Hematopoietic multipotent progenitor cell (in vitro differentiated cells): ENCODE measurements around the gene SGTA. TPM values are rescaled to one million over a fixed set of nuclear protein-coding genes. Genes with fewer than 3 reads are reported as not detected.

Experiments used
- DNase-seq, 3 donors: peaks; one replicate each; pipeline ENCODE4 v3.0.0-alpha.2; 2011 to 2015; ENCODE audit warnings: low read depth in 2 of 3, low spot score in 2 of 3
- total RNA-seq: library from RNA; depleted of rRNA; stranded (reverse); fragments of >200 nt; gene quantifications from one replicate; pipeline ENCODE4 v1.2.3, GENCODE V29; 2012

SGTA gene
- total RNA-seq, 1 donor, result 50.6 TPM

DNA sequence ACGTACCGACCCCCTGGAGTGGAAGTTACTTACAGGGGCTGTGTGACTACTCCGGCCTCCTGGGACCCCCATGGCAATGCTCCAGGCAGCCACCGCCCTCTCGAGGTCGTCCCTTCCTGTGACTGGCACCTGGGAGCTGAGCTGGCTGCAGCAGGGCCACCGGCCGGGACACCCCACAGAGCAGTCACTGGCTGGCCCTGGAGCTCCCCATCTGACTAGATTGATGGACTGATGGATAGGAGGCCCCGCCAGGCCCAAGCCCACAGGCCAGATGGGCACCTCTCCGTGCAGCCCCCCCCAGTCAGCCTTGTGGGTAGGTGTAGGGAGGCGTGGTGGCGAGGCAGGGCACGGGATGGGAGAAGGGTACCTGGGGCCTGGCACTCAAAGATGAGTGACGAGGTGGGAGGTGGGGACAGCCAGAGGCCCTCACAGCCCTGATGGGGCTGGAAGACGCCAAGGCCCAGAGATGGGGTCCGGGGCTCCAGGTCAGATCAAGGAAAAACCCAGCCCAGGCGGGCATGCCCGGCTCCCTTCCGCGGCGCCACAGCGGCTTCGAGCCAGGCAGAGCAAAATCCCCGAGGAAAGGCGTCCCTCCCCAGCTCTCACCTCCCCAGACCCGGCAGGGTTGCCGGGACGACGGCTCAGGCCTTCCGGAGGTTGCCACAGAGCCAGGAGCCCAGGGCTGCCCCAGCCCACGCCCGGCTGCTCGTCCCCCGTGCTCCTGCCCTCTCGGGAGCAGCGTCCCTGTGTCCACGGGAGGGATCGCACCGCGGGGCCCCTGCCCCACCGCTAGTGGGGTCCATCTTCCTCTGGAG lies 51.7 kb downstream of the SGTA start:
- no peak for DNase-seq

DNA sequence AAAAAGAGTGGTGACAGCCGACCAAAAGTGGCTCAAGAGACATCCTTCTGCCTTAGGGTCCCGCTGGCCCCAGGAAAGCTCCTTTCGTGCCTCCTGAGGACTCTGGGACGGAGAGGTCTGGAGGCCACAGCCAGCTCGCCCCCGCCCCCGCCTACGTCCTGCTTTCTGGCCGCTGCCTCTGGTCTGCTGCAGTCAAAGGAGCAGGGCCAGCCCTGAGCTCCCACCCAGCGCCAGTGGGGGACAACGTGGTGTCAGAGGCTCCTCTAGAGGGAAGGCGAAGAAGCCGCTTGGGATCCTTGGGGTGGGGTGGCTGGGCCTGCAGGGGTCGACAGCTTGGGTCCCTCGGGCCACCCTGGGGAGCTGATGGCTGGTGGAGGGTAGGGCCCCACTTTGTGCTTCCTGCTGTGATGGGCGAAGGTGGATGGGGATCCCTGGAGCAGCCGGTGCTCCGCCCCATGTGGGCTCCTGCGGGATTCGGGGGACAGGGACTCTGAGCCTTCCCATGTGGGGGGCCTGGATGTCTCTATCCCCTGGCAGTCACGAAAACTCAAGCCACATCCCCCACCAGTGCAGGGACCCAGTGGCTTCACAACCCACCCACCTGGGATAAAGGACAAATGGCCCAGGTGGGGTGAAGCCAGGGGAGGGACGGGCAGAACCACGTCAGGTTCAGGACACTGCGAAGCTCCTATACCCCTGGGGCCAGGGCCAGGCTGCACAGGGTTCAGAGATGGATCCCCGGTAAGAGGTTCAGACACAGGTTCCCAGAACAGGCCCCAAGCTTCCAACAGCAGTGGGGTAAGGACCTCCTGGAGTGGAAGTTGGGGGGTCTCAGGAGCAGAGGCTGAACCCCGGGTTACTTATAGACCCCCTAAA lies 52.9 kb downstream of the SGTA start:
- DNase-seq, result no peak

DNA sequence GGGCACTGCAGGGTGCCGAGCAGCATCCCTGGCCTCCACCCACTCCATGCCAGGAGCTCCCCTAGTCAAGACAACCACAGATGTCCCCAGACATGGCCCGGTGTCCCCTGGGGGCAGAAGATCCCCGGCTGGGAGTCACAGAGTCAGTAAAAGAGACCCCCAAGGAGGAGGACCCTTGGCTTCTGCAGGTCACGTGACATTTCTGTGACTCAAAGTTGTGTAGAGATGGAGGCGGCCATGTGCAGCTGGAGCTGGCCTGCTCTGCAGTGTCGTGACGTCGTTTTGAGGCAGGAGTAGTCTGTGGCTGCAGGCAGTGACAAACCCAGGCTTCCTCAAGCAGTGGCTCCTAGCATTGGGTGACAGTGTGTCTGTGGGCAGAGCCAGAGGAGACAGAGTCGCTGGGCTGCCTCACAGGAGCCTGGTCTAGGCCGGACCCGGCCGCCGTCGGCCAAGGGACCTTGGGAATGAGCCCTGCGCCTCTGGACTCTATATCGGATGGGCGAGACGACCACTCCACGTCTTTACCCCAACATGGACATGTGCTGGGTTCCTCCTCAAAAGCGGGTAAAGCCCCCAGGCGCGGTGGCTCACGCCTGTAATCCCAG lies 54.2 kb downstream of the SGTA start:
- DNase-seq, result no peak

DNA sequence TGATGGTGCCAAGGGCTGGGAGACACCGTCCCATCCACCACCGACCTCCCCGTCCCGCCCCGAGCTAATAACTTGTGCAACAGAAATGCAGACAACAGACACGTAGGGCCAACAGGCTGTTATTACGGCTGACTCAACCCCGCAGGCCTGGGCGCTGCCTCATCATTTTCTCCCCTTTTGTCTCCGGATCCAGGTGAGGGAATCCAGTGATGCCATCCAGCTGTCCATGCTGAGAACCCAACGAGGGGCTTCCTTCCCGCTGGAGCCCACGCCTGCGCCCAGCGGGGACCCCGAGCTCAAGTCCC lies 55.5 kb downstream of the SGTA start:
- no peak for DNase-seq

DNA sequence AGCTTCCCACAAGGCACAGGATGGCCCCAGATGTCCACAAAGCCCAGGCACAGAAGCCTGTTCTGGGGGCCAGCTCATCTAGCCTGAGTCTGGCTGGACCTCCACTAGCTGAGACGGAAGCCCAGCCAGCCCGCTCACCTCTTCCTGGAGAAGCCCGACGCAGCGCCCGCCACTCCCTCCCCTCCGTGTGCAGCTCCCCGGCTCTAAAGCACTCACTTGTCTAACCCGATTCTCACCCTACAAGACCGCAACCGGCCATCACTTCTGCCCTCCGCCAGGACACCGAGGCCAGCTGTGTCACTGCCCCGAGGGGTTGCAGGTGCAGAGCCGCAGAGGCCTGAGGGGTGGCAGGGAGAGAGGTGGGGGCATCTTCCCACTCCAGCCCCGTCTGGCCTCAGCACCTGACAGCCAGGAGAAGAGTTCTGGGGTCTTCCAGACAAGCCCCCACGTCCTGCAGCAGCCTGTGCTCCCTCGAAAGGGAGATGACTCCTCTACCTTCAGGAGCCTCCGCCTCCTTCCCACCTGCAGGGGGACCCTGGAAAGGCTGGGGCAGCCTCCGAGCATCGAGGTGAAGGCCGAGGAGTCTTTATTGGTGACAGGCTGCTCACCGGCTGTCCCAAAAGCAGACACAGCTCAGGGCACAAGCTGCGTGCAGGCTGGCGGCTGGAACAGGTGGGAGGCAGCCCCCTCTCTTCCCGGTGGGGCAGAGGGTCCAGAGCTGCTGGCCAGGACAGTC lies 56.0 kb downstream of the SGTA start:
- DNase-seq, result no peak

DNA sequence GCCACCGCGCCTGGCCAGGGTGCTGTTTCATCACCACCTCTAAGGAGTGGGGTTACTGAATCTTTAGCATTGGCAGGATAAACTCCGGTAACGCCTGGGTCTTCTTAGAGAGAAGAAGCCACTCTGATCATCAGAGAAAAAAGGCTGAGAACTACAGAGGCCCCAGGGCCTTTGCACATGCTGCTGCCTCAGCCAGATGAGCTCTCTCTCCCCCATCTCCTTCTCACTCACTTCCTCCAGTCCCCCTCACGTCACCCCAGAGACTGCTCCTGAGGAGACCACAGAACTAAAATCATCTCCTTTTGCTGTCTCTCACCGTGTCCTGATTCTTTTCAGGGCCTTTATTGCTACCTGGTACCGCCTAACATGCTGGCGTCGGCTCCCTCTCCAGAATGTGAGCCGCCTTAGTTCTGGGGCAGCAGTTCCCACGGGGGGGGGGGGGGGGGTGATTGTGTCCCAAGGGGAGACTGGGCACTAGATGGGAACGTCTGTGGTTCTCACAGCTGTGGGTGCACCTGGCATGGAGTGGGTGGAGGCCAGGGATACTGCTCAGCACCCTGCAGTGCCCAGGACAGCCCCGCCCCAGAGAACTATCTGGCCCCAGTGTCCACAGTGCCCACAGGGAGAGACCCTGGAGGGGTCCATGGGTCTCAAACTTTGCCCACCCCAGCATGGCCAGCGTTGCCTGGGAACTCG lies 56.8 kb downstream of the SGTA start:
- DNase-seq, result no peak

DNA sequence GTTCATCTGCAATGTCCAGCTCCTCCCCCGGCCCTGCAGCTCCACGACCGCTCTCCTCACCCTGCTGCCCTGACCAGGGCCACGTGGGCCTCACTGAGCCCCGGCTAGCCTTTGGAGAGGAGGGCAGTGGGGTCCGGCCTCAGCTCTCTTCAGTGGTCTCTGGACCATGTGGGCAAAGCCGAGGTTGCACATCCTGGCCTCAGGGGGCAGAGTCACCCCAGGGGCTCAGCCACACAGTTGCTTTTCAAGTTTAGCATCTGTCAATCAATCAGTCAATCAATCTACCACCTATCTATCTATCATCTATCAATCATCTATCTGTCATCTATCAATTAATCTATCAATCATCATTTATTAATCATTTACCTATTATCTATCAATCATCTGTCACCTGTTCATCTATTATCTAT lies 58.9 kb downstream of the SGTA start:
- DNase-seq, result no peak

DNA sequence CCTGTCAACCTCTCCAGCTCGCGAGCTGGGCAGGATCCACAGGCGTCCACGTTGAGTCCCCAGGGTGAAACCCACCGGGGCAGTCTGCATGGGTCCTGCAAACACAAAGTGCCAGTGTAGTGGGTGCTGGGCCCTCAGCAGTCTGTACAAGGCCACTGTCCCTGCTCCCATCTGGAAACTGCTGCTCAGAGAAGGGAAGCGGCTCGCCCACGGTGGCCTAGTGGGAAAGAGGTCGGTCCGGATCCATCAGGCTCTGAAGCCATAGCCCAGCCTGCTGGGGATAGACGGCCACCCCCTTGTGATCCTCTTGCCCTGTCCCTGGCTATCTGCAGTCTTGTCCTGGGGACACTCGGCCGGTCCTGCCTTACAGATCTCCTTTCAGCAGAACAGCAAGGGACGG lies 59.3 kb downstream of the SGTA start:
- DNase-seq, result no peak

DNA sequence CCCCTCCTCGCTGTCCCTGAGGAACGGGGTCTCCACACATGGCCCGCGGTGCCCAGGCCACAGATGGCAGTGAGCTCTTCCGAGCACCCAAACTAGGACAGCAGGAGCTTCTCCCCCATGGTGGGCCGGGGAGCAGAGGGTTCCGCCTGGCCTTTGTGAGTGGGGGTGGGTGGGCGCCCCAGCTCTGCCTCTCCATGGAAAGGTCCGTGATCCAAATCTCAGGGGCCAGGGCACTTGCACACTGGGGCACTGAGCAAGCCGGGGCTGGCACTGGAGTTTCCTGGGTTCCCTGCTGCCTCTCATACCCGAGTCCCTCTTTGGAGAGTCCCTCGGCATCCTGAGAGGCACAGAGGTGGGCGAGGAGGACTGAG lies 59.7 kb downstream of the SGTA start:
- no peak for DNase-seq

DNA sequence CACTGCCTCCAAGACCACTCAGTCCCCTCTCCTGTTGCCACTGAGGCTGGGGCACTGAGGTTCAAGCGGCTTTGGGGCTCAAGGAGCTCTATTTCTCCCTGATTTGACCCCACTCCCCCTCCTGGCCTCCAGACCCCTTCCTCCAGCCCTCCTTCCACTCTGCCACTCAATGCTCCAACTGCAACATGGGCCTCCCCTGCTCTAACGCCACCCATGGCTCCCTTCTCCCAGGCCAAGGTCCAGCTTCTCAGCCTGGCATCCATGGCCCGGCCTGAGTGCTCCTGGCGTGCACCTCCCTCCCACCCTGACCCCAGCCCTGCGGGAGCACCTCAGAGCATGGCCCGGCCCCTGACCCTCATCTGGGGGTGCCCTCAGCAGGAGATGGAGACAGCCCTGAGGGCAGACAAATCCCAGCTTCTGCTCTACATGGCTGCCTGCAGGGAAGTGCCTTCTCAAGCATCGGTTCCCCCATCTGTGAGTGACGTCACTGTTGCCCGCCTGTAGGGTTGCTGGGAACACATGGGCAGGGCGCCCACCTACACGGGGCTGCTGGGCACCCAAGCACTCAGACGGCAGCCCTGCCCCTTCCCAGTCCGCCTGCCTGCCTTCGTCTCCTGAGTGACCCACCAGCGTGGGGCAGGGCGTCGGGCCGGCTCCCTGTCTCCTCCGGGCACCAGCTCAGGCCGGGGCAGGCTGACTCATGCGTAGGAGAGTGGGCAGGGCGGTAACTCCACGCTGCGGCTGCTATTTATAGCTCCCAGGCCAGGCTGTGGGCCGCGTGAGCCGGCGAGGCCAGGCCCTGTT lies 60.3 kb downstream of the SGTA start:
- DNase-seq, result no peak

DNA sequence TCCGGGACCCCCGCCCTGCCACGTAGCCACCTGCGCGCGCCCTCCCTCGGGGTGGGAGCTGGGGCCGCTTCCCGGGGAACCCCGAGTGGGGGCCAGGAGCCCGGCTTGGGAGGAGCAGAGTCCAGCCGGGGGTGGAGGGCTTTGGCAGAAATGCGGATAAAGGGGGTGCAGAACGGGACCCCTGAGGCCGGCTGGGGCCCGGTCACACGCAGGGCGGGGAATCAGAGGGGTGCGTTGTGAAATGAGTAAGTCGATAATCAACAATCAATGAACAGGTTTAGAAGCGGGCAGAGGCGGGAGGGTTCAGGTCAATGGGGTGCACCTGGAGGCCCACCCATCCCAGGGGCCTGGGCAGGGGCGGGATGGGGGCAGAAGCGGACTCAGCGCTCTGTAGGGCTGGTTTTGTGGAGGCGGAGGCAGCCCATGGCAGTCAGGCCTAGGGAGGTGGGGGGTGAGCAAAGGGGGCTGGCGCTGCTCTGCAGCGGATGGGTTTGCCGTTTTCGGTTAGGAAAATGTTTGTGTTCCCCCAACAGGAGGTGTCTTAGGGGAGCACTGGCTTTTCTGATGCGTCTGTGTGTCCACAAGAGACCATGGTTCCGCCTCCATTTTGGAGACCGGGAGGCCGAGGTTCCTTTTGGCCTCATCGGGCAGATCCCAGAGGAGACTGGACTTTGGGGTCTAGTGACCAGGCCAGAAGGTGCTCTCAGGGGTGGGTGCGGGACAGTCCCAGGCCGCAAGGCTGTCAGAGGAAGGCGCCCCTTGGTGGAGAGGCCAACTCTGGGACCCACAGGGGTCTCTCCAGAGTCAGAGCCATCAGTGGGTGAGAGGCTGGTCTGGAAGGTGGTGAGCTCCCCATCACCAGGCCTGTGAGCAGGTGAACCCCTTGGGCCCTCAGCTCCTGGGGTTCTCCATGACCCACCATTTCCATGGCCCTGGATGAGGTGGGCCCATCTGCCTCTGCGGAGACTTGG lies 61.2 kb downstream of the SGTA start:
- no peak for DNase-seq

DNA sequence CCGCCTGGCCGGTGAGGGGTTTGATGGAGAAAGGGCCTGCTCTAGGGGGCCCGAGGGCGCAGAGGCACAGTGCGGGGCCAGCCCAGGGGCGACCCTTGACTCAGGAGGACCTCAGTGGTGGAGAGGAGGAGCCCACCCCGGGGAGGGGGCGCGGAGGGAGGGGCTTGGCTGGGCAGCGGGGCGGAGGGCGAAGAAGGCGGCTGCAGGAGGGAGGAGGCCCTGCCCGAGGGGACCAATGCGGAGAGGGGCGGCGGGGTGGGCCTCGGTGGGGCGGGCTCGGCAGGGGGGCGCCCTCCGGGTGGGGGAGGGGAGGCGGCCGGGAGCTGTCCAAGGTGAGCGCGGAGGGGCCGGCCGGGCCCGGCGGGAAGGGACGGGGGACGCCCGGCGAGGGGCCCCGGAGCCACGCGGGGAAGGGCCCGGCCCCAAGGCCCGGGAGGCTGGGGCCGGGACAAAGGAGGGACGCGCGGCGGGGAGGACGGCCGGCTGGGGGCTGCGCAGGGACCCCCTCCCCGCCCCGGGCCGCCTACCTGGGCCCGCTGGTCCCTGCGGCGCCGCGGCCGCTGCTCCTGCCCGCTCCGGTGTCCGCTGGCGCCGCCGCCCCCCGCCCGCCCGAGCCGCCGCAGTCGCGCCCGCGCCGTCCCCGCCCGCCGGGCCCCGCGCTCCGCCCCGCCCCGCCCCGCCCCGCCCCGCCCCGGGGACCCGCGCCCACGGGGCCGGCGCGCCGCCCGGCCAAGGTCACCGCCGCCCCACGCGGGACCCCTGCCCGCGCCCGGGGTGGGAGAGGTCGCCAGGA lies 62.1 kb downstream of the SGTA start, which contains the start of gene DIRAS1:
DIRAS1 (minus strand) TSS at position 596 of the 793 bp plus-strand sequence. CDS start 3,566 bp downstream, outside the sequence.
- no peak for DNase-seq

DNA sequence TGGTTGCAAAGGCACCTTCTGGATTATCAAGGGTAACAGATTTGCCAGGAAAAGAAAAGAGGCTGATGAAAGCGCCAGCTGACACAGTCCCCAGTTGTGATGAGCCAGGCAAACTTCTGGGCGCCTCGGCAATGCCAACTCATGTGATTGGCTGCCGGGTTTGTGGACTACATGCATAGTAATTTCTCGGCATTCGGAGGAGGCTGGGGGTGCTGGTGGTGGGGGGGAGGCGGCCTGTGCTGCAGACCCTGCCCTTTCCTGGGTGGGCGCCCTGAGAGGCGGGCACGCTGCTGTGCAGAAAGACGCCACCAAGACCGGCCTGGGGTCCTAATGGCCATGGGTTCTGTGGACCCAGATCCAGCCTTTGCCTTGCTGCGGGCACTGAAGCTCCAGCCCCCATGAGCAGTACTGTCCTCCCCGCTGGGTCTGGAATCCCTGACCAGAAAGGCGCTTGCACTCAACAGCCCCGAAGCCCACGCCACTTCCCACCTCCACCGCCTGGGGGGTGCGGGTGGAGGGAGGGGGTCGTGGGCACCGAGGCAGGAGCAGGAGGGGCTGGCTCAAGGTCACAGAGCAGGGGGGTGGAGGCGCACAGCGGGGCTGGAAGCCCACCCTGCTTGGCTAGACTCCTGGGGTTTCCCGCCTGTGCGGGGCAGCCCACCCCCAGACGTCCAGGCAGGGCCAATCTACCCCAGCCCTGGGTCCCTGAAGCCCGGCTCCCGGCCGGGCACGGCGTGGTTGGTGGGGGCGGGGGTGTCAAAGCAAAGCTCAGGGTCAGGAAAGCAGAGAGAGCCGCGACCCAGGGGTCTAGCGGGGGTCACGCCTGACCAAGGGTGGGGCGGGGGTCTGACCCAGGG lies 62.9 kb downstream of the SGTA start:
- DNase-seq, result peak in 1 of 3 donors; percentile 35

DNA sequence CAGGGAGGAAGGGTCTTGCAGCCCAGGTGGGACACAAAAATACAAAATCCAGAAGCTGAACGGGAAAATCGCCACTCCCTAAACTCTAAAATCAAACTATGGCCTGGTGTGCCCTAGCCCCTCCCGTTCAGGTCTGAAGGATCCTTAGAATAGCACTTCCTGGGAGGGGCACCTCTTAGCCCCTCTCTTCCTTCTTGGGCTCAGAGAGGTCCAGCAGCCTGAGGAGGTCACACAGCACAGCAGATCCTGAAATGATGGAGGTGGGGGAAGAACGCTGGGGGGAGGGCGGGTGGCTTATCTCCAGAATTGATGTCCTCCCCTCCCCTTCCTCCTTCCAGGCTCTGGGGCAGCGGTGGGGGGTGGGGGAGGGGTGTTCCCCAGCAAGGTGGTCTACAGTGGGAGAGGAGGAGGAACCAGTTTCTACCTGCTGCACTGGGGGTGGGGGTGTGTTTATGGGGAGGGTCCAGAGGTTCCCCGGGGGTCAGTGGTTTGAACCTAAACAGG lies 63.8 kb downstream of the SGTA start:
- DNase-seq, result no peak

DNA sequence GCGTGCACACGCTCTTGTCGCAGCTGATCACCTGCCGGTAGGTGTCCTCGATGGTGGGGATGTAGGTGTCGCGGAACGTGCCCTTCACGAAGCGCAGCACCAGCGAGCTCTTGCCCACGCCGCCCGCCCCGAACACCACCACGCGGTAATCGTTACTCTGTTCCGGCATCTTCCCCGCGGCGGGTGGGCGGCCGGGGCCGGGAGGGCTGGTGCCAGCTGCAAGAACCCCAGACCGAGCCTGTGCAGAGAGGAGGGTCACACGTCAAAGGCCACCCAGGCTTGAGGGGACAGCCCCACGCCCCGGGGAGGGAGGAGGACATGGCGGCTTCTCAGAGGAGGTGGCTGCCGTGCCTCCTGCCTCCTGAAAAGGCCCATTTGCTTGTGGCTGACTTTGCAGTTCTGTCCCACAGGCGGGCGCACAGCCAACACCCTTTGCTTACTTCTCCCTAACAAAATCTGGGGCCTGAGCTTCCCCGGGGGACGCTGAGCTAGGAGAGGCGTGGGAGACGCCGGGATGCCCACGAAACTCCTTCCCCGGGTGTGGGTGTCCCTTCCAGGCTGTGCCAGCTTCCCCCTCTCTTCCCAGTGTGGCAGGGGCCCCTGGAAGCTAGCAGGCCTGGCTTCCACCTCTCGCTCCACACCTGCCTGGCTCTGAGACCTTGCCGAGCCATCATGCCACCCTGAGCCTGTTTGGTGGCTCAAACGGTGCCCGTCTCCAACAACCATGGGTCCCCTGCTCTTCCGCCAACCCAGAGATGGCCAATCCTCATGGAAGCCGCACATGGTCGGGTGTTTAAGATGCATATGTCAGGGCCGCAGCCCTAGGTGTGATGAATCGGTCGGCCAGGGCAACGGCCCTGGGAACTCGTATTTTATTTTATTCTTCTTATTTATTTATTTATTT lies 65.2 kb downstream of the SGTA start:
- DNase-seq, result no peak
